ENCODE results near the gene CEP120.
A peak's percentile ranks its signal among the peaks of the same experiment; 100 is the strongest.
"Not testable (repeated sequence)": the region's sequence is repeated elsewhere in the genome, so short reads cannot be mapped to it uniquely, and the experiment has no call there.

The CEP120 gene

DNA sequence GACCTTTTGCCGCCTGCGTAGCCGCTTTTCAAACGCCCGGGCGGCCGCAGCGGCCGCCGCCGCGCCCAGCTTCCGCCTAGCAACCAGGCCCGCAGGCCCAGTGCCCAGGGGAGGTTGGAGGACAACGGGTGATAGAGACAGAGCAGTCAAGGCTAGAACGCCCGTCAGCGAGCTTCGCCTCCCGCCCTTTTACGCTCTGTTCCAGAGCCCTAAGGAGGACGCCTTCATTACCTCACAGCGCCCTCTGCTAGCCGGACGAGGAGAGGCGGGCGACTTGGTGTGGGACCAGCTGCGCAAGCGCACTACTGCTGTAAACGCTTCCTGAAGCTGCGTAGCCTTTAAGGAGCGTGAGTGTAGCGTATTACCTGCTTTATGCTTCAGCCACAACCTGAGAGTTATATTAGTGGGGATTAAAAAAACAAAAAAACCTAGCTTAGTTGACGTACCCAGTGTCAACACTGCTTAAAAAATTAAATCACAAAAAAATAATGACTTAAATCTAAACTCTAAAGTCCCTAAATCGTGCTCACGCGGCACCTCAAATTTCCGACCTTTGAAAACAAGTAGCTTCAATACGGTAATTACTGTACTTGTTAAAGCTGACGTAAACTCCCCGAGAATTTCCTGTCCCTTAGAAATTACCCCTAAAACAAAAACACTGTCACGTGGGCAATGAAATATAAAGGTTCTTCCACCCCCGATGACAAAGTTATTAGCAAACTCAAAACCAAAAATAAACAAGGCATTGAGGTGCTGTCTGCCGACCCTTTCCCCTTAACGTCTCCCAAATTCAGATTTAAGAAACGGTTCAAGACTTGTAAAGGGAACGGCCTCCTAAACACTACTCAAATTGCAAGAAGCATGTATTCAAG is at the start of gene CEP120:
Gene CEP120, minus strand, starts transcription at position 126 of the 872 bp plus-strand sequence. CDS start 405 bp downstream, outside the sequence.
- DNase-seq, result peak; percentile 1

DNA sequence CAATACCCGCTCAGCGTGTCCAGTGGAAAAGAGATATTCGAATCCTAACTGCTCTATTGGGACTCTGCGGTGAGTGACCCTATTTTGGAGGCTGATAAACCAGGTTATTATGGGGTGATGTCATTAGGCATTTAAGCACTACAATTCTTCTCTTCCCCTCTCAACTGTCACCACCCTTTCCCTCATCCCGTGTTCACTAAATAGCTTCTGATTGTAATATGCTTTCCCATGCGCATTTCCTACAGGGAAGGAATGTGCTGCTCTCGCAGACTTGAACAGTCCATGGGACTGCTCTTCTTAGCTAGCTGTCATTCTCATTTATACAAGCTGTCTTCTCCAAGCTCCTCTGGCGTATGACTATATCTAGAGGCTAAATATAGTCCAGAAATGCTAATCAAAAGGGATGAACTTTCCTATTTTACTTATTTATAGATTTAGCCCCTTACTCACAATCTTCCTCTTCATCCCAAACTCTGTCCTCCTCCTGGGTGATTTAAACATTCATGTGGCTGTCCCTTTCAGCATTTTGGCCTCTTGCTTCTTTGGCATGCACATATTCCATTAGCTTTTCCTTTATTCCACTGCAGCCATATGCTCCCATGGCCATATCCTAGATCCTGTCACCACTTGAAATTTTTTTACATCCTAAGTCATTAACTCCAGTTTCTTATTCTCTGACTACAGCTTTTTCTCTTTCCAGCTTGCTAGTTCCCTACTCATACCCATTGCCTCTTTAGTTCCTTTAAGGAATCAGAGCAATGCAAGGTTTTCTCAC is 49.1 kb upstream of the CEP120 start:
- DNase-seq, result no peak

GRCh38 chr5:123471385-123471784 is 48.2 kb upstream of the CEP120 start:
- no peak for DNase-seq

DNA sequence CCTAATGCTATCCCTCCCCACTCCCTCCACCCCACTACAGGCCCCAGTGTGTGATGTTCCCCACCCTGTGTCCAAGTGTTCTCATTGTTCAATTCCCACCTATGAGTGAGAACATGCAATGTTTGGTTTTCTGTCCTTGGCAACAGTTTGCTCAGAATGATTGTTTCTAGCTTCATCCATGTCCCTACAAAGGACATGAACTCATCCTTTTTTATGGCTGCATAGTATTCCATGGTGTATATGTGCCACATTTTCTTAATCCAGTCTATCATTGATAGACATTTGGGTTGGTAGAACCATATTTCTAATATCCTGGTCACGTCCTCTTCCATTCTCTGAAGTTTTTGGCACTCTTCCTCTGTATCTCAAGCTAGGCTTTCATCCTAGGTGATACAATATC is 43.6 kb upstream of the CEP120 start:
- DNase-seq, result not testable (repeated sequence)

- DNase-seq, result no peak
Observed at GRCh38 chr5:123460296-123460729, 37.1 kb upstream of the CEP120 start.

GRCh38 chr5:123458994-123459393 is 35.8 kb upstream of the CEP120 start:
- not testable (repeated sequence) for DNase-seq

- no peak for DNase-seq
Observed at GRCh38 chr5:123456242-123456641, 33.0 kb upstream of the CEP120 start.

DNA sequence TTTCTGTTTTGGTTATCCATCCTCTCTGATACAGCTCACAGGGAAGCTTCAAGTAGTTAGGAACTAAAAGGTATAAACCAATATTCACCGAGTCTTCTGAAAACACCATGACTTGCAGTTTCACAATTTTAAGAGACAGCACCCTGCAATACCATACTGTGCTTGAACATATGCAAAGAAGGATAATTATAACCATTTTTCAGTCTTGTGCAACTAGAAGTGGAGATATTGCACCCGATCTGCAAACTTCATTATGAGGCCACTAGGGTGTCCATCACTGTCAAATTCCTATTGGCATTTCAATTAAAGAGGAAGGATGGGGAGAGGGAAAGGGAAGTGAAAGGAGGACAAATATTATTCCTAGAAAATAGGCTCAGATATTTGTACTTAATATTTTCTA is 32.4 kb upstream of the CEP120 start:
- no peak for DNase-seq

- no peak for DNase-seq
Observed at GRCh38 chr5:123455095-123455494, 31.9 kb upstream of the CEP120 start.

DNA sequence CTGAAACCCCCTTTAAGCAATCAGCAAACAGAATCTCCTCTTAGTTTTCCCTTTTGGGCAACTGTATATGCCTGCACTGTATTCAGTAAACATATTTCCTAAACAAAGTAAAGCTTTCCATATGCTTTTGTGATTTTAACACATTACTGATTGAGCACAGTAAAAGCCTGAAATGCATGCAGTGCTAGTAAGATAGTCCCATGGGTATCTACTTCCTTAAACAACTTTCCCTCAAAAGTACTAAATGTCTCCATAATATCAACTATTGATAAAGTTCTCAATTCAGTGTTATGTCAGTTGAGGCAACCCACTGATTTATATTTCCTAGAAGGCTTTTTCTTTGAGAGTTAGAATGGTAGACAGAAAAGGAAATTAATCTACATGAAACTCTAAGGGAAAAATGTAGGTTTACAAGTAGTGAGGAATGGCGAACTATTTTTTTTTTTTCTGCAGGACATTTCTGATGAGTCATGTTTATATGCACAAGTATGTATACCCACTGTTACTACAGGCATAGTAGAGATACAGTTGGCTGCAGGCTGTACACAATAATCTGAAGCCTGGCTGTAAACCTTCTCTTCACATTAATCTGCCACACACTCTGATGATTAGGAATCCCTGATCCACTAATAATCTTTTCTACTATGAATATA is 31.2 kb upstream of the CEP120 start:
- no peak for DNase-seq

DNA sequence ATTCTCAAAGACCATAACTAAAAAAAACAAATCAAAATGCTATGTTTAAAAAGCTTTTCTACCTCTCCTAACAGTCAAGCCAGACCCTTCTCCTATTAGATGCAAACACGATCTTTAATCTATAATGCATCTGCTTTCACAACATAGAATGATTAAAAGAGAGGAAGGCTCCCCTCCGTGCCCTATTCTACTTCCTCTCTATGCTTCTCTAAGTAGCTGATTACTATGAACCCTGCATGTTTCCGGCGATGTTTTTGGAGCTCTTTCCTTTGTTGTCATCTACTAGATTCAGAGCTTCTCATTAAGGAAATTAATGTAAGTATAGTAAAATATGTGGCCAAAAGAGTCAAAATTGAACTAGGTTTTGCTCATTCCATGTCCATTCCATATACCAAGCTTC is 29.2 kb upstream of the CEP120 start:
- DNase-seq, result no peak

DNA sequence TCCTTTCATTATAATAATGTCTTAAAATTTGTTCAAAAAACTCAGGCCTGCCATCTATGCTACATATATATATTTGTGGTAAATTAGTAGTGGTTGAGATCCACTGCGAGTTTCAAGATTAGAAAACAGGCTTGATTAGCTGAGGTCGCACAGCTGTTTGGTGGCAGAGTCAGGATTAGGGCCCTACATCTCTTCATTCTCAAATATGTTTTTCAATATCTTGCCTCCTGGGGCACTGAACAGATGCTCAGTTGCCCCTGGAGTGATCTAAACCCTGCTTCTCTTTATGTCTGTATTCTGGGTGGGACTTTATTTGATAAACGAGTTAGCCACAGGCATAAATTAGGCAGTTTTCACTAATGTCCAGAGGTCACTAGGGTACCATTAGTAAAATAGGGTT is 27.8 kb upstream of the CEP120 start:
- DNase-seq, result no peak

GRCh38 chr5:123450640-123451039 is 27.4 kb upstream of the CEP120 start:
- DNase-seq, result no peak

DNA sequence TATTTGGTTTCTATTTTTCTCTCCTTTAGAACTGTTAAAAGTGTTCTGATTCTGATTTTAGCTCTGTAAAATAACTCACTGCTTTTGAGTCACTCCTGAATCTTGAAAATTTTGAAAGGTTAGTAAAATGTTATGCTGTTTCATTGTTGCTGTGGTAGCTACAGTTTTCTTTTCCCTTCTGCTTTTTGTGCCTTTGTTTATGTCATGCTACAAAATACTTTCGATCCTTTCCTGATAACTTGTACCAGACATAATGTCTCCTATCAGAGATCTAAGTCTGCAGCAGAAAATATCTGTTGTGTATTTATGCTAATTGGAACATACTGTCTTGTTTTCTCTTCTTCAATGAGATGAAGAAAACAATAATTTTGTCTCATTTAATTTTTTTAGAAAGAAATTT is 26.9 kb upstream of the CEP120 start:
- DNase-seq, result no peak

GRCh38 chr5:123449424-123449974 is 26.3 kb upstream of the CEP120 start:
- no peak for DNase-seq

- DNase-seq, result no peak
Observed at GRCh38 chr5:123448743-123449142, 25.5 kb upstream of the CEP120 start.

DNA sequence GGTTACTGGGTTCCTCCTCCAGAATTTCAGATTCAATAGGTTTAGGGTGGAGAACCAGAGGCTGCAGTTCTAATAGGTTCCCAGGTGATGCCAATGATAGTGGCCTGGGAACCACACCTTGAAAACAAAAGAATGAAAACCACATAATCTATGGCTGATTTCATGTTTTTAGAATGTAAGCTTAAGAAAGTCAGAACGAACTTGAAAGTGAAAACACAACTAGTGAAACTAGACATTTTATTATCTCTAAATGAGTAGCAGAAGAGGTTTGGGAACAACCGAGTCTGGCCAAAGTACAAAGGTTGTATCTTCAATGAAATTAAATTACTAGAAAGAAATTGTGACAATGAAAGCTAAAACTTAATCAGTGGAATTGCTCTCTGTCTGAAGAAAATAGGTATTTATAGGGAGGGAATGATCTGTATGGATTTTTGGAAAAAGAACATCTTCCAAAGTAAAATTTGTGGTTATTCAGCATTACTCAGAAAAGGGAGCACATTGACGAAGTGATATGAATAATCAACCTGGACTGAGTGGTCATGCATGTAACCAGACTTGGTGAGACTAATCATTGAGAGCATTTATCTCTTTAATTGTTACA is 24.9 kb upstream of the CEP120 start:
- DNase-seq, result no peak

GRCh38 chr5:123444016-123444415 is 20.8 kb upstream of the CEP120 start:
- DNase-seq, result no peak

GRCh38 chr5:123441408-123441807 is 18.2 kb upstream of the CEP120 start:
- no peak for DNase-seq

GRCh38 chr5:123440456-123441181 is 17.4 kb upstream of the CEP120 start:
- no peak for DNase-seq

GRCh38 chr5:123439709-123440108 is 16.5 kb upstream of the CEP120 start:
- no peak for DNase-seq

- no peak for DNase-seq
Observed at GRCh38 chr5:123438902-123439301, 15.7 kb upstream of the CEP120 start.

Data from NCI-H146 (cell line).